Inflammatory macrophage (primary cell): Measurements from ENCODE around the gene PPIL6.
"Not testable (repeated sequence)": the region's sequence is repeated elsewhere in the genome, so short reads cannot be mapped to it uniquely, and the experiment has no call there.

Experiments used
- DNase-seq, 2 donors: peaks; one replicate each; pipeline ENCODE4 v3.0.0-alpha.2; 2020 to 2022

PPIL6 gene

DNA sequence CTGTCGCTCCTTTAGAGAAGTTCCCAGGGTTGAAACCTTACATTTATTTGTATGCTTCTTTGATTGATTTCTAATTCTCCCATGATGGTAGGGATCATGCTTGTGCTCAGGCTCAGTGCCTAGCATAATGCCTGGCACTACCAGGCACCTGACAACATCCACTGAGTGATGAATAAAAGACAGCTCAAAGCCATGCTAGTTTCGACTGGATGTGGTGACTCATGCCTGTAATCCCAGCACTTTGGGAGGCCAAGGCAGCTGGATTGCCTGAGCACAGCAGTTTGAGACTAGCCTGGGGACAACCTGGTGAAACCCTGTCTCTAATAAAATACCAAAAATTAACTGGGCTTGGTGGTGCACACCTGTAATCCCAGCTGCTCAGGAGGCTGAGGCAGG, 46.5 kb downstream of the PPIL6 start:
- DNase-seq: no peak

GRCh38 chr6:109393157-109393885, 47.1 kb downstream of the PPIL6 start:
- peak in 1 of 2 donors; percentile 38 for DNase-seq

GRCh38 chr6:109389650-109390274, 50.7 kb downstream of the PPIL6 start:
- DNase-seq: no peak

DNA sequence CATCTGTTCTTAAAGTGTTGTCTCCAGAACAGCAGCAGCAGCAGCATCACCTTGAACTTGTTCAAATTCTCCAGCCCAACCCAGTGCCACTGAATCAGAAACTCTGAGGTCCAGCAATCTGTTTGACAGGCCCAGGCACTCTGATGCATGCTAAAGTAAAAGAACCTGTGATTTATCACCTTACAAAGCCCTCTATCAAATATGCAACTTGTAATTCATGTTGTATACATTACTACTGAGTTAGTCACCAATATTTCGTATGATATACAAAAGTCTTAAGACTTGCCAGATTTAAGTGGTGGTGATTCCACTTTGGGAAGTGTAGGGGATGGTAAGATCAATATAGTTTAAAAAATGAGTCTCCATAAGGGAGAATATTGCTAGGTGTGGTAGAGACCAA, 52.2 kb downstream of the PPIL6 start:
- no peak for DNase-seq

GRCh38 chr6:109383438-109383940, 56.9 kb downstream of the PPIL6 start:
- DNase-seq: no peak

GRCh38 chr6:109382576-109383437, 57.6 kb downstream of the PPIL6 start:
- peak; percentile 98 to 99 for DNase-seq

- DNase-seq: peak; percentile 95 to 96
Measured at GRCh38 chr6:109381747-109382575, 58.5 kb downstream of the PPIL6 start, which contains the start of gene CD164. CD164 (minus strand) TSS chr6:109382467; CDS start chr6:109382378, 89 bp downstream.

DNA sequence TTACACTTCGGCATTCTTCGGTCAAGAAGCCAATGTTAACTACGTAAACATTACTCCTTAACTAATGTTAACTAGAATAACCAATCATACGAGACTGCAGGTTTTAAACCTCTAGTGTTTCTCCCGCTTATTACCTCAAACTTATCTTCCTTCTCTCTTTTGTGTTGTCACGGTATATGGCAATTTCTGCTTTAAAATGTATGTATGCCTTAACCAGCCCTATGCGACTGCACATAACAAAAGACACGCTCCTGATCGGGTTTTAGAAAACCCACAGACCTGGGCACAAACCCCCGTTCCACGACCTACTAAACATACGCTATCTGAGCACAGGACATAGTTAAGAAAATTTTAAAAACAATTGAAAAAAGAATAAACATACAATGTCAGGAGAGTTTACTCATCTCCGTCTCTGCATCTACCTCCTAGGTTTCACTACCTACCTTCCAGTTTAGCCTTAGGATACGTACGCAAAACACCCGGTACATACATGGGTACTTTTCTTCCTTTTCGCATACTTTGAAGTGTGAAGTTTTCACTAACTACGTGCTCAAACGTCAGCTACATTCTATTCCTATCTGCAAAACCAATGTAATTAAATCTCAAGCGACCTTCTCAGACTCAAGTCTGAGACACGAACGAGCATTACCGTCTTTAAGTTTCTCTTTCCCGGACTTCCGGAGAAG, 59.2 kb downstream of the PPIL6 start:
- peak; percentile 30 to 50 for DNase-seq

DNA sequence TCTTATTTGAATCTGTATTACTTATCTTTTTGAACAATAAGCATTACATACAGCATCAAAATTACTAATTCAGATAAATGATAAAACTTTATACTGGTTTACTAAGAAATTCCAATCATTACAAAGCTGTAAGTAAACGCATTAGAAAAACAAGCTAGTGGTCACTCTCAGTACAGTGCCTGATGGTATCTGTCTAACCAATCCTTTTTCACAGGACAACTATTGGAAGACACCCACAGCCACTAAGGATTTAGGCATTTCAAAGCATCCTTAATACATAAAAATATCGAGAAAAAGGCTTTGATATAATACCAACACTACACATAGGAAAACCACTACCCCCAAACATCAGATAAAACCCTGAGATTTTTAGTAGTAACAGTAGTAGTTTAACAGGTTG, 60.7 kb downstream of the PPIL6 start:
- DNase-seq: no peak

DNA sequence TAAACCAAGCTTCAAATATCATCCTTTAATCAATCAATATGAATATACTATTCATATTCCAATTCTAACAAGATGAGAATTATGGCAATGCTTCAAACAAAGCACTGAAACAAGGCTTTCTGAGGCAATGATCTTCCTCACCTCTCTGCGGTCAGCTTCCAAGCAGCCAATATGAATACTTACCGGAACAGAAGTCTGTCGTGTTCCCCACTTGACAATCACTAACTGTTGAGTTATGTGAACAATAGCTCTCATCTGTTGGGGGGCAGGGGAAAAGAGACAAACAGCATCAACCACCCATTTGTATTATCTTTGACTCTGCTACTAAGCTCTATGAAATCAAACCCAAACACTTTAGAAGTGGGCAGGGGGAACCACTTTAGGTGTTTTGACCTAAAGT, 62.7 kb downstream of the PPIL6 start:
- DNase-seq: no peak

- no peak for DNase-seq
Measured at GRCh38 chr6:109374326-109374892, 66.0 kb downstream of the PPIL6 start.

- peak; percentile 88 to 90 for DNase-seq
Measured at GRCh38 chr6:109373762-109374161, 66.7 kb downstream of the PPIL6 start.

- DNase-seq: no peak
Measured at GRCh38 chr6:109373331-109373730, 67.1 kb downstream of the PPIL6 start.

DNA sequence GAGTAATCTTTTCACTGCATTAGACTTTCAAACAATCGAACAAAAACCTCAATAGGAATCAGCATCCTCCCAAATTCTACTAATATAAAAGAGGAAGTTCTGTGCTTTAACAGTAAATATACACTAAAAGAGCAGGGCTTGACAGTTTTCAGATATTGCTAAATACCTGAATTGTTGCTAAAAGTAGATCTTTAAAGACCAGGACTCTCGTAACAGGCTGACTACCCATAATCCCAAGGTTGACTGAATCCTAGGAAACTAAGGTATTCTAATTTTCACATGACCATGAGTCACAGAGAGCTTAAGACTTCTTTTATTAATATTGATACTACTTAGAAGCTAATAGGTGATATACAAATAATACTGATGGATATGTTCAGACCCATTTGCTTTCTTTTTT, 68.3 kb downstream of the PPIL6 start:
- DNase-seq: peak; percentile 45 to 67

DNA sequence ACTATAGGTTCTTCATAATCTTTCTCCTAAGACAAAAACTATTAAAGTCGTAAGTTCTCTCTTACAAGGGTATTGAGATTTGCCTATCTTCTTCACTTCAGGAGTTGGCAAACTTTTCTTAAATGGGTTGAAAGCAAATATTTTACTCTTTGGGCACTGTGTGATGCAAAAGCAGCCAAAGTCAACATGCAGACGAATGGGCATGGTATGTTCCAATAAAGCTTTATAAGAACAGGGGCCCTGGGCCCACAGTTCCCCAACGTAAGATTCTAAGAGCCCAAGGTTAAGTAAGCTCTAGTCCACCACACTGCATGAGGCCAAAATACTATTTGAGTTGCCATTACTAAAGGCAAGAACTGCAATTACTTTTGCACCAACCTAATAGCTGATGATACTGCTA, 69.6 kb downstream of the PPIL6 start:
- no peak for DNase-seq

DNA sequence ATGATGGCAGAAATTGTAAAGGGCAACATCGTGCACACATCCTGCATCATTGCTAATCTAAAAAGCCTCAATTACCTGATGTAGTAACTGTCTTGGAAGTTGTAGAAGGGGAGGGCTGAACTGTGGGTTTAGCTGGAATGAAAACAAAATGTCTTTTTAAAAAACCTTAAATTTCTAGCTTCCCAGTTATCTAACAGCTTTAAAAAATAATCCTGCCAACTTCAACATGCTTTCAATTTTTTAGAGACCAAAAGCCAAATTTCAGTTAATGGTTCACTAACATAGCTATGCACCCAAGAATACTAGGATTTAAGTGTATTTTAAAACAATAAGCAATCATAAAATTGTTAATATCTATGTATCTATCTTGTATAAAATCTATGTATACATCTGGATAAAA, 70.1 kb downstream of the PPIL6 start:
- DNase-seq: no peak

DNA sequence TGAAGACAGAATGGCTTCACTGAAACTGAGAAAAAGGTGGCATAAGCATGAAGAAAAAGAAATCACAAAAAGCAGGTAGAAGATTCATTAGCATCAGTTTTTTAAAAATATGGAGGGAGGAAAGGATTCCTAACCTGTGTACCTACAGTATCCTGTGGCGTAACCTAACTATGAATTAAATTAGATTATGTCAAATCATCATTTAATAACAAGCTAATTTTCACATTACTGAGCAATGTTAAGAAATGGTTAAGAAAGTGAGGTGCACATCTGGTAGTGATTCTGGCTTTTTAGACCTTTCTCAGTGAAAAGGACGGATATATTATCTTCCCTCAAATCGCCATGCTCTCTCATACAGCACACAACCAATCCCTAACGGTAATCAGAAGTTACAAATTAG, 70.7 kb downstream of the PPIL6 start:
- DNase-seq: no peak

GRCh38 chr6:109364382-109365078, 75.9 kb downstream of the PPIL6 start:
- DNase-seq: not testable (repeated sequence)

DNA sequence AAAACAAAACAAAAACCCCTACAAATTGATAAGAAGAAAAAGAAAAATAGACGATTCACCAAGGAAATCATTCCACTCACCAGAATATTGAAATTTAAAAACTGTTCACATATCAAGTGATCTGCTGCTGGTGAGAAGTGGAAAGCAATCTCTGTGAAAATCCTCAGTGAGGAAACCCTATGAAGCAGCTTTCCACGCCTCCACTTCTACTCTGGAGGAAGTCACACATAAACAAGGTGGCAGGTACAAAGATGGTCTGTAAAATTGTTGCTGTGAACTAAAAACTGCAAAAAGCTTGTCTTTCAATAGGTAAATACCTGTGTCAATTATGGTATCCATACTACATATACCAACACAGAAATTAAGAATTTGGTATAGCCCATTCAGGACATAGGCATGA, 76.7 kb downstream of the PPIL6 start:
- DNase-seq: no peak

GRCh38 chr6:109362102-109362884, 78.1 kb downstream of the PPIL6 start:
- no peak for DNase-seq
